GM12878 (cell line): ENCODE results near the gene LIN54. TPM values are rescaled to one million over a fixed set of nuclear protein-coding genes. Genes with fewer than 3 reads are reported as not detected.

Source experiments
- ATAC-seq: fragments of 200-7000 bp; cut with Tn5 transposase; 3 replicates; pipeline ENCODE4 v1.9.1; 2020; ENCODE audit warnings: mild to moderate bottlenecking, moderate library complexity
- BruUV-seq: library from RNA; stranded (reverse); fragments of 400-500 nt; replicated peaks from 2 replicates; lab custom pipeline; 2021; lab: Mats Ljungman, UMichigan
- CTCF ChIA-PET: fragments of 300-600 bp; sonication (Branson Sonifier 250); formaldehyde crosslinking; extraction: SDS; loops from one replicate; lab custom pipeline; 2021; ENCODE audit warnings: inconsistent platforms; lab: Yijun Ruan, JAX
- POLR2A ChIA-PET: fragments of 350-600 bp; formaldehyde crosslinking; extraction: SDS; loops from one replicate; lab custom pipeline; 2021; ENCODE audit warnings: inconsistent platforms; lab: Charles Lee
- RAD21 ChIA-PET: fragments of 300-600 bp; sonication (Branson Sonifier 250); formaldehyde crosslinking; loops from one replicate; lab custom pipeline; 2023; ENCODE audit warnings: antibody characterized with exemption; ENCODE audit not compliant: unreplicated experiment; lab: Charles Lee
- SMC1A ChIA-PET: fragments of 300-600 bp; sonication (Branson Sonifier 250); formaldehyde crosslinking; loops from one replicate; lab custom pipeline; 2023; ENCODE audit not compliant: unreplicated experiment, uncharacterized antibody; lab: Charles Lee
- DNase-seq: peaks from one replicate; pipeline ENCODE4 v3.0.0-alpha.2; 2011; ENCODE audit warnings: low read depth, low spot score
- FAIRE-seq: peaks from 3 replicates; lab custom pipeline; 2011; peaks lifted over from hg19 to GRCh38; lab: Jason Lieb, UNC
- H2AFZ ChIP-seq: 2 replicates; pipeline ENCODE4 v1.6.0; 2011; ENCODE audit warnings: low read depth, low read length, control low read depth; ENCODE audit not compliant: control insufficient read depth
- H3K27ac ChIP-seq: 2 replicates; pipeline ENCODE4 v1.5.1; 2011; ENCODE audit warnings: control low read depth; ENCODE audit not compliant: control insufficient read depth, insufficient read depth
- H3K27me3 ChIP-seq, 2 experiments: replicated peaks in 1 of 2; 2 replicates each; pipeline versions ENCODE4 v1.6.0 to v1.6.1; 2011; ENCODE audit warnings: low read length in 1 of 2; ENCODE audit not compliant: control insufficient read depth in 2 of 2, insufficient read depth in 2 of 2
- H3K36me3 ChIP-seq, 2 experiments: 2 replicates each; pipeline ENCODE4 v1.5.1; 2011; ENCODE audit warnings: low read length in 1 of 2; ENCODE audit not compliant: control insufficient read depth in 2 of 2, insufficient read depth in 2 of 2
- H3K4me1 ChIP-seq: 2 replicates; pipeline ENCODE4 v1.6.1; 2011; ENCODE audit warnings: mild to moderate bottlenecking, low read length, moderate library complexity, mixed read lengths; ENCODE audit not compliant: control insufficient read depth, insufficient read depth
- H3K4me2 ChIP-seq: 2 replicates; pipeline ENCODE4 v1.6.0; 2011; ENCODE audit warnings: control low read depth; ENCODE audit not compliant: control insufficient read depth, insufficient read depth
- H3K4me3 ChIP-seq: fragments of 200-600 bp; sonication (generic); 2 replicates; pipeline ENCODE4 v1.5.1; 2016
- H3K79me2 ChIP-seq: 2 replicates; pipeline ENCODE4 v1.6.0; 2011; ENCODE audit warnings: low read length; ENCODE audit not compliant: control insufficient read depth, insufficient read depth
- H3K9ac ChIP-seq: 2 replicates; pipeline ENCODE4 v1.8.0; 2011; ENCODE audit warnings: low read length, control low read depth, mixed read lengths; ENCODE audit not compliant: control insufficient read depth, insufficient read depth
- H3K9me3 ChIP-seq: replicated peaks from 3 replicates; pipeline ENCODE4 v1.5.1; 2011; ENCODE audit warnings: mild to moderate bottlenecking, low read length; ENCODE audit not compliant: control insufficient read depth, insufficient read depth
- H4K20me1 ChIP-seq: 2 replicates; pipeline ENCODE4 v1.6.0; 2011; ENCODE audit not compliant: control insufficient read depth, insufficient read depth
- ATF2 ChIP-seq: IDR thresholded peaks from 2 replicates; pipeline ENCODE4 v1.6.1; 2012; ENCODE audit warnings: low read length, inconsistent platforms
- BCL11A ChIP-seq: IDR thresholded peaks from 2 replicates; pipeline ENCODE4 v1.6.1; 2011; ENCODE audit warnings: low read depth, low read length
- BRCA1 ChIP-seq: IDR thresholded peaks from 2 replicates; pipeline ENCODE4 v1.6.1; 2011; ENCODE audit warnings: low read depth, low read length, improper control_type of control experiment
- HDAC6 ChIP-seq: fragments of 200-600 bp; sonication (generic); IDR thresholded peaks from one replicate; pipeline ENCODE4 v1.8.0; 2017; ENCODE audit warnings: antibody characterized with exemption; ENCODE audit not compliant: unreplicated experiment
- NFIC ChIP-seq: IDR thresholded peaks from 2 replicates; pipeline ENCODE4 v1.6.1; 2012; ENCODE audit warnings: low read depth, mild to moderate bottlenecking, inconsistent platforms, low read length, moderate library complexity
- POLR2AphosphoS5 ChIP-seq: IDR thresholded peaks from 2 replicates; pipeline ENCODE4 v1.6.1; 2011; ENCODE audit warnings: mild to moderate bottlenecking, low read length, inconsistent platforms
- RELB ChIP-seq: fragments of 450-650 bp; IDR thresholded peaks from 2 replicates; pipeline ENCODE4 v1.6.1; 2017; ENCODE audit warnings: low read depth, mild to moderate bottlenecking, moderate library complexity
- SMC3 ChIP-seq: IDR thresholded peaks from 2 replicates; pipeline ENCODE4 v1.6.1; 2011; ENCODE audit warnings: low read length, improper control_type of control experiment, borderline replicate concordance
- ZNF217 ChIP-seq: fragments of 450-650 bp; IDR thresholded peaks from 2 replicates; pipeline ENCODE4 v1.6.1; 2017; ENCODE audit warnings: antibody characterized with exemption, mild to moderate bottlenecking
- WGBS: methylation state at CpG from one replicate; pipeline ENCODE4 v1.1.6; 2016; ENCODE audit warnings: low lambda C conversion rate; ENCODE audit not compliant: insufficient replicate concordance, insufficient coverage; ENCODE audit errors: missing lambda C conversion rate; 5-methylcytosine and 5-hydroxymethylcytosine counted together
- in situ Hi-C: fragments of 300-500 bp; cut with MboI; formaldehyde crosslinking; loops from 9 replicates; pipeline ENCODE4 v1.14.3; 2018; ENCODE audit warnings: mixed read lengths
- intact Hi-C: fragments of 100-400 bp; cut with micrococcal nuclease; formaldehyde crosslinking; loops from one replicate; pipeline ENCODE4 v1.14.2; 2022; ENCODE audit not compliant: unreplicated experiment
- polyA plus RNA-seq, 11 experiments: library from polyadenylated mRNA; depleted of rRNA in 4 of 11; unstranded in 6 of 11; stranded (reverse) in 5 of 11; fragments of >200 nt; fragmentation: Nextera tagmentation in 4 of 11; fragmentation: Illumina TruSeq in 1 of 11; extraction: Ambion mirVana in 4 of 11; extraction: Trizol in 1 of 11; gene quantifications; 1 replicate in 1 of 11; 2 replicates in 10 of 11; pipeline versions ENCODE4 v1.2.1 to v1.2.3, GENCODE V29; 2011 to 2016; ENCODE audit warnings: inconsistent platforms in 2 of 11, missing spikeins in 2 of 11, low read depth in 1 of 11
- total RNA-seq, 4 experiments: library from RNA; depleted of rRNA in 3 of 4; stranded (reverse); fragments of >200 nt in 3 of 4; fragmentation: Illumina TruSeq in 1 of 4; extraction: Trizol in 1 of 4; gene quantifications; 2 replicates each; pipeline versions ENCODE4 v1.2.1 to v1.2.3, GENCODE V29; 2013 to 2021
- TF ChIP-seq, protein P1 (sequence below): fragments of 450-650 bp; IDR thresholded peaks from 2 replicates; pipeline ENCODE4 v1.6.1; 2017; ENCODE audit warnings: antibody characterized with exemption, mild to moderate bottlenecking, moderate library complexity
- TF ChIP-seq, protein P2 (sequence below): fragments of 450-650 bp; IDR thresholded peaks from 2 replicates; pipeline ENCODE4 v1.6.1; 2016; ENCODE audit warnings: mild to moderate bottlenecking

The LIN54 gene
- total and polyA plus RNA-seq, 10 of the 15 experiments (the other 5 are each of a cell fraction or from before 2014, with no cell fraction given): 1.5 to 20.4 (median 12.2) TPM

DNA sequence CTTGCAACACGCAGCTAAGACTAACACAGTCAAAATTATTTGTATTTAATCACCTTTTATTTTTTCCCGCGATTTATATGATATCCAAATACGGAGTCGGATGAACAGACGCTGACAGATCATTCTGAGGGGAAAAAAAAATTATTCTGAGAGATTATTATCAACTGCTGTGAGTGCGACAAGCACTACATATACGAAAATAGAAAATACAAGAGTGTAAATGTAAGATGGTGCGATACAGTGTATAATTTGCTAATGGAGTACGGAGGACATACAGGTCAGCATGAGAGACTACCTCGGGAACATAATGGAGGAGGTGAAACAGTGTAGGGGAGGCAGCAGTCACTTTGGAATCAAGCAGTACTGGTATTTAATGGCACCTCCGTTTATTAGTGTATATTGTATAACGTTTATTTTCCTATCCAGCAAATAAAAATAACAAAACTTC lies 2.8 kb upstream of the LIN54 start:
- ChIA-PET RAD21 (interaction anchor here (0.7 to 6.5 kb wide), 5 partner anchors 20 to 270 kb away, joined by 3 to 68 read pairs (median 5); partner anchors contain the start of genes COPS4 and THAP9), POLR2A (interaction anchor here (0.6 to 1.4 kb wide), 4 partner anchors 11 to 114 kb away, joined by 3 to 6 read pairs (median 4); partner anchors contain the start of gene COPS4), CTCF (interaction anchor here (1.1 to 1.2 kb wide), 2 partner anchors 22 to 122 kb away, joined by 3 to 4 read pairs; partner anchors contain the start of gene COPS4), SMC1A (interaction anchor here (0.9 to 3.4 kb wide), 5 partner anchors 22 to 267 kb away, joined by 3 to 15 read pairs (median 5); partner anchors contain the start of genes COPS4 and SEC31A)
- Histone ChIP-seq H3K27ac (peak overlapping the region; percentile 60), H3K36me3 (no peaks in the 10 kb centered on the region), H3K79me2 (peaks cover 38% of the 10 kb centered on the region), H3K27me3 (no peaks in the 10 kb centered on the region), H3K9me3 (no peaks in the 10 kb centered on the region), H4K20me1 (no peaks in the 10 kb centered on the region), H2AFZ (peak overlapping the region; percentile 90), H3K4me3 (peak overlapping the region; percentile 77), H3K4me1 (no peaks in the 10 kb centered on the region), H3K9ac (peak overlapping the region; percentile 62), H3K4me2 (peak overlapping the region; percentile 5)
- ATAC-seq (no peak), DNase-seq (no peak), FAIRE-seq (no peak)
- intact Hi-C loops: loop anchor here (1.0 to 10.0 kb wide), 5 partner anchors 21 to 579 kb away; partner anchors contain the start of genes ENOPH1, HNRNPDL, SEC31A and THAP9
- under 1% methylated on average over 13 of the region's 13 CpGs for WGBS
- in situ Hi-C loops: loop anchor here (5.0 kb wide), 1 partner anchor 121 kb away; the partner anchor contains the start of gene SEC31A
- TSS peak; percentile 94 for BruUV-seq
- TF ChIP-seq ATF2 (0 out of 2 replicates have a peak, but pooled peaks have one; percentile 20), BRCA1 (no peak), NFIC (0 out of 2 replicates have a peak, but pooled peaks have one; percentile 63), SMC3 (no peak), ZNF217 (no peak), BCL11A (no peak), HDAC6 (no peak), POLR2AphosphoS5 (no peak), RELB (no peak; the same call in 1 of the 2 replicates)
- TF ChIP-seq, protein P1, sequence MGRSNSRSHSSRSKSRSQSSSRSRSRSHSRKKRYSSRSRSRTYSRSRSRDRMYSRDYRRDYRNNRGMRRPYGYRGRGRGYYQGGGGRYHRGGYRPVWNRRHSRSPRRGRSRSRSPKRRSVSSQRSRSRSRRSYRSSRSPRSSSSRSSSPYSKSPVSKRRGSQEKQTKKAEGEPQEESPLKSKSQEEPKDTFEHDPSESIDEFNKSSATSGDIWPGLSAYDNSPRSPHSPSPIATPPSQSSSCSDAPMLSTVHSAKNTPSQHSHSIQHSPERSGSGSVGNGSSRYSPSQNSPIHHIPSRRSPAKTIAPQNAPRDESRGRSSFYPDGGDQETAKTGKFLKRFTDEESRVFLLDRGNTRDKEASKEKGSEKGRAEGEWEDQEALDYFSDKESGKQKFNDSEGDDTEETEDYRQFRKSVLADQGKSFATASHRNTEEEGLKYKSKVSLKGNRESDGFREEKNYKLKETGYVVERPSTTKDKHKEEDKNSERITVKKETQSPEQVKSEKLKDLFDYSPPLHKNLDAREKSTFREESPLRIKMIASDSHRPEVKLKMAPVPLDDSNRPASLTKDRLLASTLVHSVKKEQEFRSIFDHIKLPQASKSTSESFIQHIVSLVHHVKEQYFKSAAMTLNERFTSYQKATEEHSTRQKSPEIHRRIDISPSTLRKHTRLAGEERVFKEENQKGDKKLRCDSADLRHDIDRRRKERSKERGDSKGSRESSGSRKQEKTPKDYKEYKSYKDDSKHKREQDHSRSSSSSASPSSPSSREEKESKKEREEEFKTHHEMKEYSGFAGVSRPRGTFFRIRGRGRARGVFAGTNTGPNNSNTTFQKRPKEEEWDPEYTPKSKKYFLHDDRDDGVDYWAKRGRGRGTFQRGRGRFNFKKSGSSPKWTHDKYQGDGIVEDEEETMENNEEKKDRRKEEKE: no peak
- TF ChIP-seq, protein P2, sequence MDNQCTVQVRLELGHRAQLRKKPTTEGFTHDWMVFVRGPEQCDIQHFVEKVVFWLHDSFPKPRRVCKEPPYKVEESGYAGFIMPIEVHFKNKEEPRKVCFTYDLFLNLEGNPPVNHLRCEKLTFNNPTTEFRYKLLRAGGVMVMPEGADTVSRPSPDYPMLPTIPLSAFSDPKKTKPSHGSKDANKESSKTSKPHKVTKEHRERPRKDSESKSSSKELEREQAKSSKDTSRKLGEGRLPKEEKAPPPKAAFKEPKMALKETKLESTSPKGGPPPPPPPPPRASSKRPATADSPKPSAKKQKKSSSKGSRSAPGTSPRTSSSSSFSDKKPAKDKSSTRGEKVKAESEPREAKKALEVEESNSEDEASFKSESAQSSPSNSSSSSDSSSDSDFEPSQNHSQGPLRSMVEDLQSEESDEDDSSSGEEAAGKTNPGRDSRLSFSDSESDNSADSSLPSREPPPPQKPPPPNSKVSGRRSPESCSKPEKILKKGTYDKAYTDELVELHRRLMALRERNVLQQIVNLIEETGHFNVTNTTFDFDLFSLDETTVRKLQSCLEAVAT: peak; percentile 35; the same call in 1 of the 2 replicates
